Keratinocyte (primary cell): ENCODE measurements around the gene CAP2.

Source experiments
- CTCF ChIP-seq, 3 experiments: IDR thresholded peaks in 1 of 3; conservative IDR thresholded peaks in 1 of 3; optimal IDR thresholded peaks in 1 of 3; 2 replicates in 2 of 3; 3 replicates in 1 of 3; pipeline versions ENCODE3 to v1.5.1; 2011; ENCODE audit warnings: low read length in 3 of 3, mild to moderate bottlenecking in 3 of 3, moderate library complexity in 2 of 3, control low read depth in 1 of 3, inconsistent platforms in 1 of 3; ENCODE audit not compliant: insufficient read depth in 2 of 3; ENCODE audit errors: extremely low read depth in 1 of 3
- EZH2 ChIP-seq: IDR thresholded peaks from one replicate; pipeline ENCODE4 v1.6.1; 2012; ENCODE audit warnings: inconsistent platforms, mild to moderate bottlenecking, low read length, moderate library complexity

DNA sequence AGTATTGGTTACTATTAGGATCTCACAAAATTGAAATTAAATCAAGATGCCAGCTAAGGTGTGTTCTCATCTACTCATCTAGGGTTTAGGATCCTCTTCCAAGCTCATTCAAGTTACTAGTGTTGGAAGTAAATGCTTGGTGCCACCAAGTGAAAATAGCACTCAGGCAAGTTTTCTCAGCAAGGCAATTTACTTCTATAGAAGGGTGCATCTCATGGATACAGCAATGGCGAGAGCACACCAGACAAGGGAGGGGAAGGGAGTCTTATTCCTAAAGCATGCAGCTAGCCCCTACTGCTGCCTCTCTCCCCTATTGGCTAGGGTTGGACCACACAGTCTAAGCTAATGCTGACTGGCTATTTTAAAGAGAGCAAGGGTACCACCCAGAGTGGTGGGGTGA lies 183.7 kb downstream of the CAP2 start:
- TF ChIP-seq CTCF (optimal IDR thresholded peaks at IDR 0.05 in 1 of 3, IDR thresholded peaks at IDR 0.05 in 1 of 3, conservative IDR thresholded peaks at IDR 0.05 in 1 of 3; ENCODE audit: extremely low read depth in 1 of 3, insufficient read depth in 2 of 3, low read length in 3 of 3) (no peak), EZH2 (no peak)
